Panc1 (cell line): ENCODE results near the gene CLEC17A.

Experiments used
- CTCF ChIP-seq: fragments of 450-650 bp; IDR thresholded peaks from 2 replicates; pipeline ENCODE4 v1.5.1; 2017; ENCODE audit warnings: mild to moderate bottlenecking
- POLR2AphosphoS5 ChIP-seq: IDR thresholded peaks from 2 replicates; pipeline ENCODE4 v1.6.1; 2012; ENCODE audit warnings: mild to moderate bottlenecking, low read depth, low read length, moderate library complexity
- REST ChIP-seq, 2 experiments: IDR thresholded peaks; 2 replicates each; pipeline ENCODE4 v1.6.1; 2011 to 2012; ENCODE audit warnings: low read depth in 2 of 2, control low read depth in 1 of 2, low read length in 1 of 2, mild to moderate bottlenecking in 1 of 2, moderate library complexity in 1 of 2; ENCODE audit not compliant: insufficient read depth in 1 of 2
- SIN3A ChIP-seq: IDR thresholded peaks from 2 replicates; pipeline ENCODE4 v1.6.1; 2012; ENCODE audit warnings: low read depth, mild to moderate bottlenecking, low read length, moderate library complexity, borderline replicate concordance; ENCODE audit not compliant: insufficient read depth
- TCF7L2 ChIP-seq: IDR thresholded peaks from 2 replicates; pipeline ENCODE4 v1.6.1; 2011; ENCODE audit warnings: mild to moderate bottlenecking, low read depth, low read length, inconsistent platforms

GRCh38 chr19:14580623-14581237, 2.2 kb upstream of the CLEC17A start:
- TF ChIP-seq CTCF: no peak
- TF ChIP-seq POLR2AphosphoS5: no peak
- TF ChIP-seq REST (IDR thresholded peaks at IDR 0.05; ENCODE audit: insufficient read depth in 1 of 2, low read depth in 2 of 2, low read length in 1 of 2): no peak
- no peak for TF ChIP-seq TCF7L2
- TF ChIP-seq SIN3A: no peak
